NCI-H748 (cell line): ENCODE results near the gene MED13L.
A peak's percentile ranks its signal among the peaks of the same experiment; 100 is the strongest.

ENCODE experiments used
- DNase-seq: peaks from one replicate; lab custom pipeline; 2025; ENCODE audit not compliant: unreplicated experiment; lab: John Stamatoyannopoulos, UW

The MED13L gene

DNA sequence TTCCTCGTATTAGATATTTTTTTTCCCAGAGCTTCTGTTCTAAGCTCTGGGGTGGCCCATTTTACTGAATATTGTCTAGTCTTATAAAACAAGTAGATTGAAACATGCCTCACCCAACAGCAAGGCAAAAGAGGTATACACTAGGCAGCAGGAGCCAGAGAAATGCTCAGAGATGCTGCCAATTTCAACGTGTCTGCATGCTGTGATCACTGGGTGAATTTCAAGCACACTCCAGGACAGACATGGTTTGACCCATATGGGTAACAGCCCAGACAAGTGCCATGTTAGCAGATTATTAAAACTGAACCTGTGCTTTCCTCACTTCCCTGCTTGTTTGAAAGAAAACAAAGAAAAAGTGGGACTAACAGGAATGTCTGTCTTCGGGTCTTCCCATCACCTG, 321.3 kb downstream of the MED13L start:
- DNase-seq = peak; percentile 38

DNA sequence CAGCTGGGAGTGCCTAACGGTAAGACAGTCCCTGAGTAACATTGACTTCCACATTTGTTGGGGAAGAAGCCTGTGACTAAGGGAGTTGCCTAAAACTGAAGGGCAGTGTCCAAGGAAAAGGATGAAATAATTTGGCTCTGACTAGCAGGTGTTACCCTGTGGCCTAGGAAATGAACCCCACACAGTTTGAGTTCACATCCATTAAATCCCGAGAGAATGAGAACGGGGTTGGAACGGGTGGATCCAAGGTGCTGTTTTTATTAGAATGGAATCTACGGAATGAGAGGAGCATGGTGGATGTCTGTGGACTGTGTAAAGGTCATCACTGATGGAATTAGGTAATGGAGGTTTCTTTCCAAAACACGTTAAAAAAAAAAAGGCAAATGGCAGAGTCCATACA, 324.0 kb downstream of the MED13L start:
- no peak for DNase-seq

DNA sequence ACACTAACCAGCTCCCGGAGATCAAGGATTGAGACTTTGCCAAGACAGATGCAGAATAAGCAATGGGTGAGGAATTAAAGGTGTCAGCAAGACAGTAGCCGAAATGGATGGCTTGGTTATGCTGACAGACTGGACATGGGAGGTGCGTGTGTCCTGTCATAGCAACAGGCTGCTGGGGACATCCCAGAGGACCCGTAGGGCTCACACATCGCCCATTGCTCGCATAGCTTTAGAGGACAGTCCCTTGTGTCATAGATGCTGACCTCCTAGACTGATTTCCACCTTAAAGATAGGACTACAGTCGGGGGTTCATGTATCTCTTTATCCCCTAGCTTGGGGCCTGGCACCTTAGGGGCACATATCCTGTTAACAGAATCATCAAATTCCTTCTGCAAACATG, 324.5 kb downstream of the MED13L start:
- no peak for DNase-seq

DNA sequence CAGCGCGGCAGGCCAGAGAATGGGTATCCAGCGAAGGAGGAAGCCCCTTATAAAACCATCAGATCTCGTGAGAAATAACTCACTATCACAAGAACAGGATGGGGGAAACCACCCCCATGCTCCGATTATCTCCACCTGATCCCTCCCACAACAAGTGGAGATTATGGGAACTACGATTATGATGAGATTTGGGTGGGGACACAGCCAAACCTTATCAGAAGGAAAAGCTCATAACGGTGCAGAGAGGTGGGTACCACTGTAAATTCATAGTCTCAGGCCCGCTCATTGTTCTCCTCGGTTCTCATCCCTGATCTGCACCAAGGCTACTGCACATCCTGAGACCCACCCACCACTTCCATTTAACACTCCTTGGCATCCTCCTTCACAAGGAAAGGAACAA, 326.5 kb downstream of the MED13L start:
- DNase-seq = no peak

DNA sequence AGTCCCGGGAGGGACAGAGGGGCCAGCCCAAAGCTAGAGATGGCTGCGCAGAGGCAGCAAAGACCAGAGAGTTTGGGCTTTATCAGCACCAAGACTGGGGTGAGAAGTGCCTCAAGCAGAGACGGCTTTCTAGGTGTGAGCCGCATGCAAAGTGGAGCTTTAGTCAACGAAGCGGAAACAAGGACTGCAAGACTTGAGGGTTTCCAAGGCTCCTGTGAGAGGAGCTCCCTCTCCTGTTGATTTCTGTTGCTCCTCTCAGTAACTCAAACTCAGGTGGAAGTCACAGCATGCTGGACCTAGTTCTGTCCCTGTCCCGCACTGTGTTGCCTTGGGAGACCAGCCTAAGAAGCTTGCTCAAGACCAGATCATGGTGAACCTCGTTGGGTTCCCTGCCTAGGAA, 327.8 kb downstream of the MED13L start:
- DNase-seq = no peak

DNA sequence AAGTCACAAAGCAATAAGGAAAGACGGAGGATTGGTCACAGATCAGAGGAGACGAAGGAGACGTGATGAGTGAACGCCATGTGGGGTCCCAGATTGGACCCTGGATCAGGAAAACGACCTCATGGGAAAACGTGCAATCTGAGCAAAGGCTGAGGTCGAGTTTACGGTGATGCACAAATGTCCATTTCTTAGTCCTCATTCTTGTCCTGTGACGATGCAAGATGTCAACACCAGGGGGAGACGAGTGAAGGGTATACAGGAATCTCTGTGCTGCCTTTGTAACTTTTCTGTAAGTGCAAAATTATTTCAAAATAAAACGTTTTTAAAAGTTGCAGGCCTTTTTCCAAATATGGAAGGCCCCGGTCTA, 329.8 kb downstream of the MED13L start:
- no peak for DNase-seq

DNA sequence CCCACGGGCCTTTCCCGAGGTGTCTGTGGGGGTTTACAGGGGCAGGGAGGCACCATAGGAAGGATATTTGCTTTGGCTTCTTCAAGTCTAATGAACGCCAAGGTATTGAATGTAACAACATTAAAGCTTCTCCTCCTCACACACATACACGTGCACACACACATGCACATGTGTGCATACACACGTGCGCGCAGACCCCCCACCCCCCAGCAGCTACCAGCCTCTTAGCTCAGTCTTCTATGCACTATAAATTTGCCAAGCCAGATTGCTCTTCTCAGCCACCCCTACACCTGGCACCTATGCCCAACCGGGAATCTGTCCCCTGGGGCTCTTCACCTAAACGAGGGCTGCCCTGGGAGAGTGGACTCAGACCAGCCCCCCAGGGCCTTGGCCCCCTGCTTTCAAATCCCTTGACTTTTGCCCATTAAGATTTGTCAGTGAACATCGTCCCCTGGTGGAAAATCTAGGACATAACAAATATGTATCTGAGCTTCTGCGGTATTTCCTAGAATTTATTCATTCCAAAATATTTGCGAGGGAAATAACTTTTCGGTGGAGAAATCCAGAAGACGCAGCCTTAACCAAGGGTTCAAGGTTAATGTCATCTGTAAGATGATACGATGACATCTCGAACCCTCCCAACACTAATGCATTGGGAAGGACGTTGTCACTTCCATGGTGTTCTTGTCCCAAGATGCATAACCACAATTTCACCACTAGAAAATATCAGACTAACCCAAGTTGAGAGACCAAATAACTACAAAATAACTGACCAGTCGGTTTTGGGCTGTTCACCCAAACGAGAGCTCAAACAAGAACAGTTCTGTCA, 330.4 kb downstream of the MED13L start:
- peak; percentile 18 for DNase-seq

DNA sequence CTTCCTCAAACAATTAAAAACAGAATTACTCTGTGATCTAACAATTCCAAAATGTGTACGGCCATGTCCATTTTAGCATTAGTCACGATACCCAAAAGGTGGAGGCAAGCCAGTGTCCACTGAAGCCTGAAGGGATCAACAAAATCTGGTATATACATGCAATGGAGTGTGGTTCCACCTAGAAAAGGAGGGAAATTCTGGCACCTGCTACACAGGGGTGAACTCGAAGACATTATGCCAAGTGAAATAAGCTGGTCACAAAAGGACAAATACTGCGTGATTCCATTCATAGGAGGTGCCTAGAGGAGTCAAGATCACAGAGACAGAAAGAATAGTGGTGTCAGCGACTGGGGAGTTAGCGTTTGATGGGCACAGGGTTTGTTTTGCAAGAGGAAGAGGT, 331.4 kb downstream of the MED13L start:
- no peak for DNase-seq

DNA sequence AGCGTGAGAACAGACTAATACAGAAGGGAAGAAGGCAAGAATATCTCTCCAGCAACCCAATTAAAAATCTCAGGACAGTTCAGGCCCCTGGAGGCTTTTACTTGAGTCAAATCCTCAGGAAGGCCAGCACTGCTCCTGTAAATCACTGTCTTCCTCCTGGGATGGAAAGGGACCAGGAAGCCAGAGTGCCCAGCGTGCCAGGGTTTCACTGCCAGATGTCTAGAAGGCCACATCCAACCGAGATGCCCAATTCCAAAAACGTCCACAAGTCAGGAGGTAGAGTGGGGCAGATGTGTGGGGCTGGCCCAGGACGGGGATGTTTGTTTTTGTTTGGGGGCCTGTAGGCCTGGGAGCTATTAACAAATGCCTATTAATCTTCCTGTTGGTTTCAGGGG, 332.0 kb downstream of the MED13L start:
- DNase-seq = no peak

DNA sequence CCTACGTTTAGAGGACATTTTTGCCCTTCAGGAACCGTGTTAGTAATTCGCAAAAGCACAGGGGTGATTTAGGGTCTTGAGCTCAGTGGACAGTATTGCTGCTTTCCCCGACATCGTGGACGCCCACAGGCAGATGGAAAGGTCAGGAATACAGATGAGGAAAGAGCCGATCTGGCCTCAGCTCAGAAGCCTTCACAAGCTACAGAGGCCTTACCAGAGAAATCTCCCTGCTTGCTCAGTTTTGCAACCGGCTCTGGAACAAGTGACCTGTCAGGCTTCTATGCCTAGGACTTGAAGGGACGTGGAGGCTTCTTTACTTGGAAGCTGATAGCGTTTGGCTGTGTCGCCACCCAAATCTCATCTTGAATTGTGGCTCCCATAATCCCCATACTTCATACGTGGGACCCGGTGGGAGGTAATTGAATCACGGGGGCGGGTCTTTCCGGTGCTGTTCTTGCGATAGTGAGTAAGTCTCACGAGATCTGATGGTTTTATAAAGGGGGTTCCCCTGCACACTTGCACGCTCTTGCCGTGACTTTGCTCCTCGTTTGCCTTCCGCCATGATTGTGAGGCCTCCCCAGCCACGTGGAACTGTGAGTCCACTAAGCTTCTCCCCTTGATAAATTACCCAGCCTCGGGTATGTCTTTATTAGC, 332.5 kb downstream of the MED13L start:
- no peak for DNase-seq

DNA sequence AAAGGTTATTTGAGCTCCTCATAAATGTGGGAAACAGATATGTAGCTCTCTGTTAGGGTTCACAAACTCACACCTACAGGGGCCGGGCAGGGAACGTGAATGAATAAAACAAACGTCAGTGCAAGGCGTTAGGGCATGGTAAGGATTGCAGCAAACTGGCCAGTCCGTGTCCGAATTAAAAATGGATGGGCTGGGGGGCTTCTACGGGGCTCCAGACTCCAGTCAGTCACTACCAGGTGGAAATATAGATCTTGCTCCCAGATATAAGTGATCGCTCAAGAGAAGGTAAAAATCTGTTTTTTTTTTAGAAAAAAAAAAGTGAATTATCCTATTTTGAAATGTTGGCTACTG, 333.1 kb downstream of the MED13L start:
- DNase-seq = no peak

DNA sequence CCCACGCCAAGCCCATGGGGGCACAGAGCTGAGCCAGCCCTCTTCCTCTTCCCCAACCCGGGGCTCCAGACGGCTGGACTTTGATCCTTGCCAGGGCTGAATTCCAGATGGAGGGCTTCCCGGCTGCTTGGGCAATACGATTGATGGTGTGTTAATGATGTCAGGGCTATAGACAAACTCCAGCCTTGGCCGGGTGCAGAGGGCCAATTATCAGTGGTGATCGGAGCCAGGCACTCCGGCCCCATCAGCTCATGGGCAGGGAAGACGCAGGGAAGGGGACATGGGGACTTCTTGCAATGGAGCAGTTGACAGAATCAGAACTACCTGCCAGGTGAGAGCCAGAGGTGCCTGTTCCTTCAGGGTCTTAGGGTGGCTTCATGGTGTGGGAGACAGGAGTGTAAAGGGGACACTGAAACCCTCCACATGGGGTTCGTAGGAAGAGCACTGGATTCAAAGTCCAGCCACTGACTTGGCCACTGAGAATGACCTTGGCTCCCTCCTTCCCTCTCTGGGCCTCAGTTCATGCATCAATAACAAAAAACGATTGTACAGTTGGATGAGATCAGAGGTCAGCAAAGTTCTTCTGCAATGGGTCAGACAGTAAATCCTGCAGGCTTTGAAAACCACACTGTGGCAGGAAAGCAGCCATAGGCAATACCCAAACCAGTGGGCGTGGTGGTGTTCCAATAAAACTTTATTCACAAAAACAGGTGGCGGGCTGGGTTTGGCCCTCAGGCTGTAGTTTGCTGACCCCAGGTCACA, 333.7 kb downstream of the MED13L start:
- DNase-seq = no peak

DNA sequence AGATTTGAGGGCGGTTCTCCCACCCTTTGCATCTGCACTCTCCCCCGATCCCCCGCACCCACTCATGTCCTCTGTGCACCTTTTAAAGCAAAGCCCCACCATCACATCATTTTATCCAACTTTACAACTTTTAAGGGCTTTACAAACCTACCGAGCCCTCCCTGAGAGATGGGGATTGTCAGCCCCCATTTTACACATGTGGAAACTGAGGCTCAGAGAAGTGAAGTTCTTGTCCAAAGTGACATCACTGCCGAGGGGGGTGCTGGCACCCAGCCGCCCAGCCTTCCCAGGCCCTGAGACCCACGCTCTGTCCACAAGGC, 334.2 kb downstream of the MED13L start:
- no peak for DNase-seq

DNA sequence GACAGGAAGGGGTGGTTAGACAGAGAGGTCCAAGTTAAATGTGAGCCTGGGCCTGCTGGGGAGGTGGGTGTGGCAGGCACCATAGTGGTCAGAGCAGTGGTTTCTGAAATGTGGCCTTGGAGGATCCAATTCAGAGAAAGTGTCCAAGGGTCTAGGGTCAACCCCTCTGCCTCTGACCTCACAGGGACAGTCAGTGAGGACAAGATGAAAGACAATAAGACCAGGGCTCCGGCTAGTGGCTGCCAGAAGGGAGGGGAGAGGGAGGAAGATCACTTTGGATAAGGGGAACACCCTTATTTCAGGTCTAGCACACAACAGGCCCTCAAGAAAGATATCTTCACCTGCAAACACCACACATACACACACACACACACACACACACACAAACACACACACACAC, 335.1 kb downstream of the MED13L start:
- no peak for DNase-seq

DNA sequence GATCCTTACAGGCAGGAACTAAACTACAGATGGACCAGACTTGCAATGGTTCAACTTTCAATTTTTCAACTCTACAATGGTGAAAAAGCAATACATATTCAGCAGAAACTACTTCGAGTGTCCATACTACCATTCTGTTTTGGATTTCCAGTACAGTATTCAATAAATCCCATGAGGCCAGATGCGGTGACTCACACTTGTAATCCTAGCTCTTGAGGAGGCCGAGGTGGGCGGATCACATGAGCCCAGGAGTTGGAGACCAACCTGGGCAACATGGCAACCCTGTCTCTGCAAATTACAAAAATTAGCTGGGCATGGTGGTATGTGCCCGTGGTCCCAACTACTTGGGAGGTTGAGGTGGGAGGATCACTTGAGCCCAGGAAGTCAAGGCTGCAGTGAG, 336.1 kb downstream of the MED13L start:
- no peak for DNase-seq

DNA sequence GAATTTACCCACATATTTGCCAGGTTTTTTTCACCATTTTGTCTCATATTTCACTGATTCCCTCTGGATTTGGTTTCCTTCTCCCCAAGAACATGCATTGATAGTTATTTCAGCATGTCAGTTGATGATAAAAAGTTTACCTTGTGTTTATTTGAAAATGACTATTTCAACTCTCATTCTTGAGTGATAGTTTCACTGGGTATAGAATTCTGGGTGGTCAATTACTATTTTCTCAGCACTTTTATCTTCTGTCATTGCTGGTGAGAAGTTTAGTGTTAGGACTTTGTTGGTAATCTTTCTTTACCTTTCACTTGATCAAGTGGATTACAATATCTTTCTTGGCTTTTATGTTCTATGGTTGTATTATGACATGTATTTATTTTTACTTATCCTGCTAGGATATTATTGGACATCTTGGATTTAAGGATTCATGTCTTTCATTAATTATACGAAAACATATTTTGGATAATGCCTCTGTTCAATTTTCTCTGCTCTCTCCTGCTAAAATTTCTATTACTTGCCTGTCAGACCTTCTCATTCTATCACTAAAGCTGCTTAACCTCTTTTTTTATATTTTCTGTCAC, 338.6 kb downstream of the MED13L start:
- no peak for DNase-seq

DNA sequence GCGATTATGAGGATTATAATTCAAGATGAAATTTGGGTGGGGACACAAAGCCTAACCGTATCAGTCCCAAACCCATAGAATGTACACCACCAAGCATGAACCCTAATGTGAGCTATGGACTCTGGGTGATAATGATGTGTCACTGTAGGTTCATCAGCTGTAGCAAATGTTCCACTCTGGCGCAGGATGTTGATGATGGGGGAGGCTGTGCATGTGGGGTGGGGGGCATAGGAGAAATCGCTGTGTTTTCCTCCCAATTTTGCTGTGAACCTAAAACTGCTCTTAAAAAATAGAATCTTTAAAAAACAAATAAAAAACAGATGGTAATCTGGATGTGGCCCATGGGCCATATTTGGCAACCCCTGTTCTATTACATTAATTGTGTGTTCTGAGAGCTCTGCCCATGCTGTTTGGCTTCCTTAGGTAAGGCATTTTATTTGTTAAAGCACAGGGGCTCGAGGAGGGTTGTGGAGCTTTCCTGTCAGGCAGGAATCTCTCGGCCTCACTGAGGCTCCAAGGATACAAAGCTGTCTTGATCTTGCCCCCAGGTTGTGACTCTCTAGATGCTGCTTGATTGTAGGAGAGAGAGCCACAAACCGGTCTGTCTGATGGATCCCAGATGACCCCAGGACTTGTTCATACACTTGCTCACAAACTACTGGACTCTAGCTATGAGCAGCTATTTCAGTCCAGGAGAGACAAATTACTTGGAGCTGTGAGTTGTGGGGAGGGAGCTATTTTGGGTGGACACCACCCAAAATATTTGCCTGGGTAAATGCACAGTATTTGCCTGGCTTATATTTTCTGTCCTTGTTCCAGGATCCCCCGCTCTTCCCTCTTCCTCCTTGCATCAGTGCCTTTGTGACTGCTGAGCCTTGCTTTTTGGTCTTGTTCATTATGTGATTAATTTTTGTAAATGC, 340.2 kb downstream of the MED13L start:
- DNase-seq = no peak

DNA sequence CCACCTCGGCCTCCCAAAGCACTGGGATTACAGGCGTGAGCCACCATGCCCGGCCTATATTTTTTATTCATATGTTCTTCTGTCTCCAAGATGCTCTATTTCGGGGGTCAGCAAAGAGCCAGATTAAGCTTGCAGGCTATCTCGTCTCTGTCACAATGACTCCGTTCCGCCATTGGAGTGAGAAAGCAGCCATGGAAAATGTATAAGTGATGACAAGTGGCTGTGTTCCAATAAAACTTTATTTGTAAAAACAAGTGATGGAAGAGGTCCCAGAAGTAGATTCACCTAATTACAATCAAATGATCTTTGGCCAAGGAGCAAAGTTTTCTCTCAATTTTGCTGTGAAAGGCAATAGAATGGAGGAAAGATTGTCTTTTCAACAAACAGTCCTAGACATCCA, 342.6 kb downstream of the MED13L start:
- no peak for DNase-seq

DNA sequence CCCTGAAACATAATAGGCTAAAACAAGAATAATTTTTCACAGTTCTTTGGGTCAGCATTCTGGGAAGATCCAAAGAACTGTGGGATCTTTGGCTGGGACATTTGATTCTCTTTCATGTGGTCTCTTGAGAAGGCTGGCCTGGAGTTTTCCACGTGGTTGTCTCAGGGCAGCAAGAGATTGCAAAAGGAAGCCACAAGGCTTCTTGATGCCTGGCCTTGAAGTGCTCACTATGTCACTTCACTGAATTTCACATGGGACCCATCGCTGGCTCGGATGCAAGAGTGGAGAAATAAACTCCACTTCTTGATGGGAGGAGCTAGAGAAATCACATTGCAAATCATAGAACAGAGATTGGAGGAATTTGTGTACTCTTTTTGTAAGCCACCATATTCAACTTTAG, 343.4 kb downstream of the MED13L start:
- no peak for DNase-seq

DNA sequence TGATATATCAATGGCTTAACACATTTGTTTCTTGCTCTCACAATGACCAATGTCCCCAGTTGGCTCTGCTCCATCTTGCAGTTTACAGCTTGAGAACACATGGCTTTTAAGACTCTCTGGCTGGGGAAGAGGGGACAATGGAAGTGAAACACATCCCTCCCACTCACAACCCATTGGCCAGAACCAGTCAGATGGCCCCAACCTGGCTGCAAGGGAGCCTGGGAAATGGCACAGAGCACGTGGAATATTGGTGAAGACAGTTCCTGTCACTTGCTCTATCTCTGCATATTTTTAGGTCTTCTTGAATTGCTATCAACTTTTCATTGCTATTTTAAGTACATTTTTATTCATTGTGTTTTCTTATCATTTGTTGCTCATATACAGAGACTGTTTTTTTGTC, 345.4 kb downstream of the MED13L start:
- DNase-seq = no peak

DNA sequence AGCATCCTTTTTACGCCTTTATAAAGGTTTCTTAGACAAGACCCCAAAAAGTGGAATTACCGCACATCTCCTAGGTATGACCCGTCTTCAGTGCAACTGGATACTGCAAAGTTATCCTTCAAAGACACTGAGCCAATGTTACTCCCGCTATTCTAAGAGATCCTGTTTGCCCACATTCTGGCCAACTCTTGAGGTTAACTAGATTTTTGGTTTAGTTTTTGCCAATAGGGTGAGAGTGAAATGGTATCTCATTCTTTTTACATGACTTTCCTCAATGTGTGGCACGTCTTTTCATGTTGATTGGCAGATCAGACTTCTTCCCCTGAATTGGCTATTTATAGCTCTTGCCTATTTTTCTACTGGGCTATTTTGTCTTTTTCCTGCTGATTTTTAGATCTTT, 347.2 kb downstream of the MED13L start:
- DNase-seq = no peak
